Ovary (tissue), 9 donors: ENCODE measurements around the gene ZMAT1. TPM values are rescaled to one million over a fixed set of nuclear protein-coding genes. Genes with fewer than 3 reads are reported as not detected.

Experiments
- DNase-seq, 5 donors: peaks; one replicate each; pipeline ENCODE4 v3.0.0-alpha.2; 2019 to 2020
- H3K27ac ChIP-seq, 2 donors: fragments of 200-600 bp; one replicate each; pipeline versions ENCODE4 v1.5.1 to v1.8.0; 2019 to 2022
- H3K27me3 ChIP-seq: fragments of 200-600 bp; one replicate; pipeline ENCODE4 v1.8.0; 2022
- H3K36me3 ChIP-seq: fragments of 200-600 bp; sonication (generic); one replicate; pipeline ENCODE4 v1.5.1; 2019
- H3K4me1 ChIP-seq: one replicate; pipeline ENCODE4 v1.8.1; 2013; ENCODE audit warnings: mild to moderate bottlenecking, moderate library complexity; ENCODE audit not compliant: insufficient read depth
- H3K4me3 ChIP-seq: fragments of 200-600 bp; sonication (generic); one replicate; pipeline ENCODE4 v1.5.1; 2017
- H3K9me3 ChIP-seq, 2 donors: fragments of 200-600 bp in 1 of 2; sonication (generic) in 1 of 2; one replicate each; pipeline versions ENCODE4 v1.5.1 to v1.8.1; 2013 to 2019; ENCODE audit warnings: mild to moderate bottlenecking in 1 of 2, moderate library complexity in 1 of 2
- CTCF ChIP-seq, 3 donors: fragments of 450-650 bp in 2 of 3; fragments of 200-600 bp in 1 of 3; IDR thresholded peaks; one replicate each; pipeline versions ENCODE4 v1.5.1 to v1.8.0; 2016 to 2022; ENCODE audit warnings: antibody characterized with exemption in 3 of 3, mild to moderate bottlenecking in 1 of 3
- EP300 ChIP-seq: sonication (generic); formaldehyde crosslinking; IDR thresholded peaks from one replicate; pipeline ENCODE4 v1.6.1; 2017; ENCODE audit warnings: antibody characterized with exemption
- POLR2A ChIP-seq: fragments of 450-650 bp; IDR thresholded peaks from one replicate; pipeline ENCODE4 v1.6.1; 2017; ENCODE audit warnings: antibody characterized with exemption, mild to moderate bottlenecking, moderate library complexity
- WGBS, 3 donors: extraction: QIAGEN DNeasy Blood & Tissue Kit in 1 of 3; methylation state at CpG; one replicate each; pipeline versions ENCODE4 v1.1.5 to v1.1.7; 2013 to 2017; 5-methylcytosine and 5-hydroxymethylcytosine counted together
- intact Hi-C, 4 donors: fragments of 100-400 bp; cut with DNase I; formaldehyde crosslinking; loops; one replicate each; pipeline versions ENCODE4 v1.11.0 to v1.15.1; 2022 to 2023
- polyA plus RNA-seq, 2 donors: library from polyadenylated mRNA; stranded (reverse); fragments of 200-250 nt in 1 of 2; fragments of 350-450 nt in 1 of 2; fragmentation: Illumina TruSeq in 1 of 2; extraction: RNeasy Lipid Tissue Mini Kit (QIAGEN cat#74804) in 1 of 2; gene quantifications; one replicate each; pipeline ENCODE4 v1.2.3, GENCODE V29; 2013 to 2014
- small RNA-seq: library from RNA; depleted of rRNA; stranded (forward); fragments of <200 nt; gene quantifications from one replicate; pipeline ENCODE3, GENCODE V24; 2016
- total RNA-seq, 7 donors: library from RNA; depleted of rRNA in 2 of 7; stranded (reverse); fragments of >200 nt in 2 of 7; fragmentation: NEBNext Ultra II Directional in 3 of 7; extraction: Animal tissue kit (Norgen Biotek cat#: 25700) in 3 of 7; gene quantifications; one replicate each; pipeline versions ENCODE4 v1.1.0 to v1.2.4, GENCODE V29; 2016 to 2023
- donor health status: DM: no; HTN: no; CAD: no; lungs with moderate emphysema.
- donor health status: DM: no; HTN: no; CAD: no.
- donor health status: Bipolar disorder and iron deficiency.
- donor health status: DM: yes; HTN: yes; CAD: no.
- donor health status: DM: no; HTN: no; CAD: no.
- donor health status: DM: yes; HTN: yes; CAD: no.

Gene ZMAT1
- total and polyA plus RNA-seq, 9 donors, result 9.4 to 23.9 (median 13.7) TPM

DNA sequence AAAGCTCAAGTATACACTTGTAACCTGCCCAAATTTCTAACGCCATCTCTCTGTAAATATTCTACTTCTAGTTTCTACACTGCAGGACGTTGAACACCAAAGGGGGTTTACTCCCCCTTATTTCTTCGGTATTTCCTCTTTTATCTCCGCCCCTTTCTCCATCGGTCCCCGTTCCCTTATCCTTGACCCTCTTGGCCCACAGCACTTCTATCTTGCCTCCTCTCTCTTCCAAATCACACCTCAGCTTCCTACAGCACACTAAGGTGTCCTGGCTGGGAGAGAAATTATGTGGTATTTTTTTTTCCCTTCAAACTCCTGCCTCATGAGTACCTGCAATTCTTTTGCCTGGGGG, 715 bp downstream of the ZMAT1 start:
- TF ChIP-seq EP300 (no peak), POLR2A (no peak)
- H3K27ac ChIP-seq, result peak overlapping the region; percentile 83 to 86
- DNase-seq, result no peak
- H3K27me3 ChIP-seq, result no peaks in the 10 kb centered on the region
- WGBS, 3 donors, result 31 to 39% (median 35%) methylated on average over 6 of the region's 6 CpGs
- no peaks in the 10 kb centered on the region for H3K36me3 ChIP-seq
- H3K4me3 ChIP-seq, result peak overlapping the region; percentile 75
- no peaks in the 10 kb centered on the region for H3K4me1 ChIP-seq
- H3K9me3 ChIP-seq, result no peaks in the 10 kb centered on the region
- intact Hi-C loops, result no loop called here

DNA sequence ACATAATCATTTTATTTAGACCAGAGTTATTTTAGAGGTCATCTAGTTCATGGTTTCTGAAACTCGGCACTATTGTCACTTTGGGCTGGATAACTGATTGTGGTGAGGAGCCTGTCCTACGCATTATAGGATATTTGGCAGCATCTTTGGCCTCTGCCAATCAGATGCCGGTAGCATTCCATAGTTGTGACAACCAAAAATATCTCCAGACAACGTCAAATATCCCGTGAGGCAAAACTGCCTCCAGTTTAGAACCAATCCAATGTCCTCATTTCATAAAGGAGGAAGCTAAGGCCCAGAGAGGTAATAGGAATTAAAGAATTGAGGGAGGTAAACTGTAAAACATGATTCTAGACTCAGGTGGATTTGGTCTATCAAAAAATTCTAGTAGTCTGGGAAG, 6.1 kb downstream of the ZMAT1 start:
- intact Hi-C loops, result no loop called here
- 62 to 69% (median 67%) methylated on average over 5 of the region's 5 CpGs for WGBS, 3 donors
- Histone ChIP-seq H3K36me3 (no peaks in the 10 kb centered on the region), H3K4me3 (no peak overlapping the region), H3K4me1 (no peaks in the 10 kb centered on the region), H3K9me3 (no peaks in the 10 kb centered on the region), H3K27me3 (no peaks in the 10 kb centered on the region), H3K27ac (no peak overlapping the region)
- no peak for DNase-seq
- TF ChIP-seq CTCF (IDR thresholded peaks at IDR 0.05), result no peak
- no peak for TF ChIP-seq POLR2A
- no peak for TF ChIP-seq EP300

GRCh38 chrX:101918751-101919150, 13.1 kb downstream of the ZMAT1 start:
- Histone ChIP-seq H3K36me3 (no peaks in the 10 kb centered on the region), H3K4me3 (no peak overlapping the region), H3K27me3 (no peaks in the 10 kb centered on the region), H3K4me1 (no peaks in the 10 kb centered on the region), H3K27ac (no peak overlapping the region), H3K9me3 (peaks cover 0 to 5% of the 10 kb centered on the region in 2 donors)
- 50 to 52% (median 51%) methylated on average over 1 of the region's 1 CpG for WGBS, 3 donors
- no peak for DNase-seq
- intact Hi-C loops, result no loop called here
- TF ChIP-seq CTCF (IDR thresholded peaks at IDR 0.05) (no peak), EP300 (no peak), POLR2A (no peak)

DNA sequence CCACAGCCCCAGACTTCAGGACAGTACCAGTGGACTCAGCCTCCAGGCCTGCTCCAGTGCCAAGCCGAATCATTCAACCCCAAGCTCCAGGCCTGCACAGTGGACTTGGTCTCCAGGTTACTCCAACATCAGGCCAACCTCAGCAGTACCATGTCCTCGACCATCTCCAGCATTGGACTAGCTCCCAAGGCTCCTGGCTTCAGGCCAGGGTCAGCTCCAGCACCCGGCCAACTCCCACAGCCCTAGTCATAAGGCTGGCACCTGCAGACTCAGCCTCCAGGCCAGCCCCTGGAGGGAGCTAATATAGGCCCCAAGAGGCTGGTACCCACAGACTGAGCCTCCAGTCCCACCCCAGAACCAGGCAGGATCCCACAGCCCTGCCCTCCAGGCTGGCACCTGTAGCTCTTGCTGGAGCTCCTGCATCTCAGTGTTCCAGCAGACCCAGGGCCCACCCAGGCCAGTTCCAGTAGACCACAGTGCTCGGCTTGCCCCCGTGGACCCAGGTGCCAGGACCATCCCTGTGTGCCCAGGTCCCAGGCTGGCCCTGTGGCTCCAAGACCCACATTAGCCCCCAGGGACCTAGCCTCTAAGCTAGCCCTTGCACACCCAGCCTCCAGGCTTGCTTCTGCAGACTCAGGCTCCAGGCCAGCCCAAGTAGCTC, 25.6 kb downstream of the ZMAT1 start:
- Histone ChIP-seq H3K4me1 (no peaks in the 10 kb centered on the region), H3K9me3 (no peaks in the 10 kb centered on the region), H3K27ac (no peak overlapping the region), H3K4me3 (no peak overlapping the region), H3K36me3 (no peaks in the 10 kb centered on the region), H3K27me3 (no peaks in the 10 kb centered on the region)
- intact Hi-C loops, result no loop called here
- no peak for DNase-seq
- 66 to 78% (median 74%) methylated on average over 5 of the region's 5 CpGs for WGBS, 3 donors
- no peak for TF ChIP-seq EP300
- no peak for TF ChIP-seq POLR2A
- no peak for TF ChIP-seq CTCF (IDR thresholded peaks at IDR 0.05)

GRCh38 chrX:101904996-101905395, 26.8 kb downstream of the ZMAT1 start:
- Histone ChIP-seq H3K27ac (no peak overlapping the region), H3K36me3 (no peaks in the 10 kb centered on the region), H3K4me1 (no peaks in the 10 kb centered on the region), H3K9me3 (no peaks in the 10 kb centered on the region), H3K27me3 (no peaks in the 10 kb centered on the region), H3K4me3 (no peak overlapping the region)
- intact Hi-C loops, result no loop called here
- WGBS, 3 donors, result 79 to 89% (median 82%) methylated on average over 1 of the region's 1 CpG
- no peak for DNase-seq
- no peak for TF ChIP-seq POLR2A
- no peak for TF ChIP-seq EP300
- no peak for TF ChIP-seq CTCF (IDR thresholded peaks at IDR 0.05)

Small RNA genes within 50 kb of the gene (small RNA-seq; reads per million reads assigned to genes)
- not detected for gene RNU6-345P

Other genes with a start within 250 kb of the ZMAT1 start
- gene TCEAL2, start 193.7 kb upstream of the ZMAT1 start, total RNA-seq, result 10 to 100 TPM; 34.6 to 57.1 (median 41.4) TPM
- 100 to 1,000 TPM in 1 of 2 donors, 10 to 100 TPM in 1; 65.4 to 105 TPM for gene TCEAL2, start 193.7 kb upstream of the ZMAT1 start, polyA plus RNA-seq
- 10 to 100 TPM in 1 of 7 donors, 1 to 10 TPM in 5, under 1 TPM in 1; 0.60 to 12.4 (median 4.0) TPM for gene TCEAL6, start 210.5 kb upstream of the ZMAT1 start, total RNA-seq
- gene TCEAL6, start 210.5 kb upstream of the ZMAT1 start, polyA plus RNA-seq, result 1 to 10 TPM; 3.8 to 6.9 TPM
- gene BEX5, start 223.9 kb upstream of the ZMAT1 start, total RNA-seq, result 10 to 100 TPM in 6 of 7 donors, 1 to 10 TPM in 1; 6.3 to 15.4 (median 12.7) TPM
- gene BEX5, start 223.9 kb upstream of the ZMAT1 start, polyA plus RNA-seq, result 10 to 100 TPM; 13.5 to 15.0 TPM